GM12878 (cell line): ENCODE measurements around the gene HIBCH. TPM values are rescaled to one million over a fixed set of nuclear protein-coding genes. Genes with fewer than 3 reads are reported as not detected.

Source experiments
- ATAC-seq: fragments of 200-7000 bp; cut with Tn5 transposase; 3 replicates; pipeline ENCODE4 v1.9.1; 2020; ENCODE audit warnings: mild to moderate bottlenecking, moderate library complexity
- BruUV-seq: library from RNA; stranded (reverse); fragments of 400-500 nt; replicated peaks from 2 replicates; lab custom pipeline; 2021; lab: Mats Ljungman, UMichigan
- CTCF ChIA-PET: fragments of 300-600 bp; sonication (Branson Sonifier 250); formaldehyde crosslinking; extraction: SDS; loops from one replicate; lab custom pipeline; 2021; ENCODE audit warnings: inconsistent platforms; lab: Yijun Ruan, JAX
- POLR2A ChIA-PET: fragments of 350-600 bp; formaldehyde crosslinking; extraction: SDS; loops from one replicate; lab custom pipeline; 2021; ENCODE audit warnings: inconsistent platforms; lab: Charles Lee
- RAD21 ChIA-PET: fragments of 300-600 bp; sonication (Branson Sonifier 250); formaldehyde crosslinking; loops from one replicate; lab custom pipeline; 2023; ENCODE audit warnings: antibody characterized with exemption; ENCODE audit not compliant: unreplicated experiment; lab: Charles Lee
- SMC1A ChIA-PET: fragments of 300-600 bp; sonication (Branson Sonifier 250); formaldehyde crosslinking; loops from one replicate; lab custom pipeline; 2023; ENCODE audit not compliant: unreplicated experiment, uncharacterized antibody; lab: Charles Lee
- DNase-seq: peaks from one replicate; pipeline ENCODE4 v3.0.0-alpha.2; 2011; ENCODE audit warnings: low read depth, low spot score
- FAIRE-seq: peaks from 3 replicates; lab custom pipeline; 2011; peaks lifted over from hg19 to GRCh38; lab: Jason Lieb, UNC
- H2AFZ ChIP-seq: 2 replicates; pipeline ENCODE4 v1.6.0; 2011; ENCODE audit warnings: low read depth, low read length, control low read depth; ENCODE audit not compliant: control insufficient read depth
- H3K27ac ChIP-seq: 2 replicates; pipeline ENCODE4 v1.5.1; 2011; ENCODE audit warnings: control low read depth; ENCODE audit not compliant: control insufficient read depth, insufficient read depth
- H3K27me3 ChIP-seq, 2 experiments: replicated peaks in 1 of 2; 2 replicates each; pipeline versions ENCODE4 v1.6.0 to v1.6.1; 2011; ENCODE audit warnings: low read length in 1 of 2; ENCODE audit not compliant: control insufficient read depth in 2 of 2, insufficient read depth in 2 of 2
- H3K36me3 ChIP-seq, 2 experiments: 2 replicates each; pipeline ENCODE4 v1.5.1; 2011; ENCODE audit warnings: low read length in 1 of 2; ENCODE audit not compliant: control insufficient read depth in 2 of 2, insufficient read depth in 2 of 2
- H3K4me1 ChIP-seq: 2 replicates; pipeline ENCODE4 v1.6.1; 2011; ENCODE audit warnings: mild to moderate bottlenecking, low read length, moderate library complexity, mixed read lengths; ENCODE audit not compliant: control insufficient read depth, insufficient read depth
- H3K4me2 ChIP-seq: 2 replicates; pipeline ENCODE4 v1.6.0; 2011; ENCODE audit warnings: control low read depth; ENCODE audit not compliant: control insufficient read depth, insufficient read depth
- H3K4me3 ChIP-seq: fragments of 200-600 bp; sonication (generic); 2 replicates; pipeline ENCODE4 v1.5.1; 2016
- H3K79me2 ChIP-seq: 2 replicates; pipeline ENCODE4 v1.6.0; 2011; ENCODE audit warnings: low read length; ENCODE audit not compliant: control insufficient read depth, insufficient read depth
- H3K9ac ChIP-seq: 2 replicates; pipeline ENCODE4 v1.8.0; 2011; ENCODE audit warnings: low read length, control low read depth, mixed read lengths; ENCODE audit not compliant: control insufficient read depth, insufficient read depth
- H3K9me3 ChIP-seq: replicated peaks from 3 replicates; pipeline ENCODE4 v1.5.1; 2011; ENCODE audit warnings: mild to moderate bottlenecking, low read length; ENCODE audit not compliant: control insufficient read depth, insufficient read depth
- H4K20me1 ChIP-seq: 2 replicates; pipeline ENCODE4 v1.6.0; 2011; ENCODE audit not compliant: control insufficient read depth, insufficient read depth
- ATF3 ChIP-seq: IDR thresholded peaks from 2 replicates; pipeline ENCODE4 v1.6.1; 2011; ENCODE audit warnings: low read depth, mild to moderate bottlenecking, low read length, moderate library complexity, borderline replicate concordance; ENCODE audit errors: extremely low read depth
- HSF1 ChIP-seq: fragments of 150-350 bp; IDR thresholded peaks from 2 replicates; pipeline ENCODE4 v1.6.1; 2014; ENCODE audit warnings: mild to moderate bottlenecking, low read depth, low read length
- LARP7 ChIP-seq: fragments of 450-650 bp; IDR thresholded peaks from 2 replicates; pipeline ENCODE4 v1.6.1; 2017; ENCODE audit warnings: mild to moderate bottlenecking
- MYB ChIP-seq: fragments of 150-350 bp; IDR thresholded peaks from 2 replicates; pipeline ENCODE4 v1.6.1; 2014; ENCODE audit warnings: mild to moderate bottlenecking, low read depth, low read length, borderline replicate concordance
- NR2C1 ChIP-seq: fragments of 450-650 bp; IDR thresholded peaks from 2 replicates; pipeline ENCODE4 v1.6.1; 2017; ENCODE audit warnings: antibody characterized with exemption, mild to moderate bottlenecking, moderate library complexity
- NR2C2 ChIP-seq: IDR thresholded peaks from 2 replicates; pipeline ENCODE4 v1.6.1; 2011; ENCODE audit warnings: borderline replicate concordance, low read depth; ENCODE audit not compliant: control insufficient read depth, insufficient read length
- WGBS: methylation state at CpG from one replicate; pipeline ENCODE4 v1.1.6; 2016; ENCODE audit warnings: low lambda C conversion rate; ENCODE audit not compliant: insufficient replicate concordance, insufficient coverage; ENCODE audit errors: missing lambda C conversion rate; 5-methylcytosine and 5-hydroxymethylcytosine counted together
- in situ Hi-C: fragments of 300-500 bp; cut with MboI; formaldehyde crosslinking; loops from 9 replicates; pipeline ENCODE4 v1.14.3; 2018; ENCODE audit warnings: mixed read lengths
- intact Hi-C: fragments of 100-400 bp; cut with micrococcal nuclease; formaldehyde crosslinking; loops from one replicate; pipeline ENCODE4 v1.14.2; 2022; ENCODE audit not compliant: unreplicated experiment
- polyA plus RNA-seq, 11 experiments: library from polyadenylated mRNA; depleted of rRNA in 4 of 11; unstranded in 6 of 11; stranded (reverse) in 5 of 11; fragments of >200 nt; fragmentation: Nextera tagmentation in 4 of 11; fragmentation: Illumina TruSeq in 1 of 11; extraction: Ambion mirVana in 4 of 11; extraction: Trizol in 1 of 11; gene quantifications; 1 replicate in 1 of 11; 2 replicates in 10 of 11; pipeline versions ENCODE4 v1.2.1 to v1.2.3, GENCODE V29; 2011 to 2016; ENCODE audit warnings: inconsistent platforms in 2 of 11, missing spikeins in 2 of 11, low read depth in 1 of 11
- total RNA-seq, 4 experiments: library from RNA; depleted of rRNA in 3 of 4; stranded (reverse); fragments of >200 nt in 3 of 4; fragmentation: Illumina TruSeq in 1 of 4; extraction: Trizol in 1 of 4; gene quantifications; 2 replicates each; pipeline versions ENCODE4 v1.2.1 to v1.2.3, GENCODE V29; 2013 to 2021

Gene HIBCH
- total and polyA plus RNA-seq, 10 of the 15 experiments (the other 5 are each of a cell fraction or from before 2014, with no cell fraction given) = 22.3 to 81.0 (median 37.4) TPM

GRCh38 chr2:190184460-190184859 is 135.2 kb downstream of the HIBCH start:
- TF ChIP-seq LARP7 (no peak), ATF3 (no peak), NR2C2 (no peak), MYB (no peak), NR2C1 (no peak), HSF1 (no peak)
- ChIA-PET SMC1A (interaction anchor here (1.2 kb wide), 1 partner anchor 93 kb away, joined by 6 read pairs; no protein-coding TSS in a partner anchor), CTCF (interaction anchor here (0.9 kb wide), 1 partner anchor 12 kb away, joined by 3 read pairs; no protein-coding TSS in a partner anchor), RAD21 (no interaction called here), POLR2A (no interaction called here)
- FAIRE-seq (no peak), DNase-seq (no peak), ATAC-seq (no peak)
- H3K27me3 ChIP-seq = no peaks in the 10 kb centered on the region
- no peak overlapping the region for H3K9ac ChIP-seq
- no peaks in the 10 kb centered on the region for H4K20me1 ChIP-seq
- no peaks in the 10 kb centered on the region for H3K9me3 ChIP-seq
- in situ Hi-C loops = no loop called here
- peaks cover 16% of the 10 kb centered on the region for H3K4me1 ChIP-seq
- intact Hi-C loops = loop anchor here (5.0 kb wide), 3 partner anchors 133 to 522 kb away; partner anchors contain the start of genes ASNSD1 and HIBCH
- no peaks in the 10 kb centered on the region; the same call in 1 of the 2 replicates for H3K79me2 ChIP-seq
- H2AFZ ChIP-seq = no peak overlapping the region
- H3K36me3 ChIP-seq = no peaks in the 10 kb centered on the region
- H3K4me3 ChIP-seq = no peak overlapping the region
- over 99% methylated on average over 4 of the region's 4 CpGs for WGBS
- no TSS peak for BruUV-seq
- H3K27ac ChIP-seq = no peak overlapping the region
- no peak overlapping the region for H3K4me2 ChIP-seq
